Neural cell (in vitro differentiated cells): ENCODE measurements around the gene STK40. TPM values are rescaled to one million over a fixed set of nuclear protein-coding genes. Genes with fewer than 3 reads are reported as not detected.

Experiments used
- H2AFZ ChIP-seq: fragments of 200-600, 300-800 bp; sonication (generic), shearing (Covaris generic); 2 replicates; pipeline ENCODE4 v1.6.0; 2014; ENCODE audit warnings: low read depth, mild to moderate bottlenecking, antibody characterized with exemption, low read length, moderate library complexity
- H3F3A ChIP-seq: fragments of 200-600 bp; shearing (Covaris generic); 2 replicates; pipeline ENCODE4 v1.6.1; 2016; ENCODE audit warnings: mild to moderate bottlenecking, moderate library complexity, mixed read lengths, antibody characterized with exemption, low read length; ENCODE audit not compliant: insufficient read depth, poor library complexity, severe bottlenecking
- H3K27ac ChIP-seq: fragments of 200-600, 300-800 bp; sonication (generic), shearing (Covaris generic); 2 replicates; pipeline ENCODE4 v1.5.1; 2014; ENCODE audit warnings: mild to moderate bottlenecking, low read length, moderate library complexity
- H3K27me3 ChIP-seq: fragments of 300-800, 200-600 bp; sonication (generic), shearing (Covaris generic); 2 replicates; pipeline ENCODE4 v1.6.0; 2014; ENCODE audit warnings: mild to moderate bottlenecking, low read depth, low read length, moderate library complexity; ENCODE audit not compliant: insufficient read depth
- H3K36me3 ChIP-seq: fragments of 300-800, 200-600 bp; sonication (generic), shearing (Covaris generic); 2 replicates; pipeline ENCODE4 v1.5.1; 2014; ENCODE audit warnings: mild to moderate bottlenecking, antibody characterized with exemption, low read length, moderate library complexity; ENCODE audit not compliant: insufficient read depth
- H3K4me2 ChIP-seq: fragments of 300-800, 200-600 bp; sonication (generic), shearing (Covaris generic); 2 replicates; pipeline ENCODE4 v1.6.0; 2014; ENCODE audit warnings: mild to moderate bottlenecking, low read length
- H3K4me3 ChIP-seq: fragments of 300-800, 200-600 bp; sonication (generic), shearing (Covaris generic); 2 replicates; pipeline ENCODE4 v1.5.1; 2014; ENCODE audit warnings: mild to moderate bottlenecking, low read length, moderate library complexity
- H3K79me2 ChIP-seq: fragments of 200-600 bp; shearing (Covaris generic); replicated peaks from 2 replicates; pipeline ENCODE4 v1.6.0; 2014; ENCODE audit warnings: mild to moderate bottlenecking, low read length, moderate library complexity; ENCODE audit not compliant: insufficient read depth
- H3K9ac ChIP-seq: fragments of 300-800, 200-600 bp; sonication (generic), shearing (Covaris generic); 2 replicates; pipeline ENCODE4 v1.6.1; 2016; ENCODE audit warnings: mild to moderate bottlenecking, low read length, mixed read lengths
- H3K9me2 ChIP-seq: fragments of 200-600 bp; shearing (Covaris generic); 2 replicates; pipeline ENCODE4 v1.6.1; 2016; ENCODE audit warnings: mild to moderate bottlenecking, low read length, mixed read lengths; ENCODE audit not compliant: insufficient read depth
- H3K9me3 ChIP-seq: fragments of 200-600, 300-800 bp; sonication (generic), shearing (Covaris generic); 2 replicates; pipeline ENCODE4 v1.6.1; 2016; ENCODE audit warnings: mild to moderate bottlenecking, mixed run types, low read length, moderate library complexity, mixed read lengths
- H4K20me1 ChIP-seq: fragments of 200-600 bp; shearing (Covaris generic); 2 replicates; pipeline ENCODE4 v1.6.1; 2016; ENCODE audit warnings: mild to moderate bottlenecking, mixed run types; ENCODE audit not compliant: insufficient read depth
- CTCF ChIP-seq: fragments of 450-650 bp; IDR thresholded peaks from 2 replicates; pipeline ENCODE4 v1.5.1; 2014; ENCODE audit warnings: antibody characterized with exemption, mild to moderate bottlenecking, moderate library complexity; ENCODE audit not compliant: poor library complexity, severe bottlenecking
- EP300 ChIP-seq: fragments of 450-650 bp; conservative IDR thresholded peaks from 2 replicates; pipeline ENCODE4 v1.6.1; 2014; ENCODE audit warnings: antibody characterized with exemption, mild to moderate bottlenecking, moderate library complexity; ENCODE audit not compliant: poor library complexity, severe bottlenecking
- EZH2 ChIP-seq: fragments of 200-600, 300-800 bp; shearing (Covaris generic), sonication (generic); IDR thresholded peaks from 2 replicates; pipeline ENCODE4 v1.6.1; 2014; ENCODE audit warnings: antibody characterized with exemption, low read length, borderline replicate concordance, mild to moderate bottlenecking; ENCODE audit not compliant: insufficient read depth, poor library complexity, severe bottlenecking
- MXI1 ChIP-seq: fragments of 450-650 bp; conservative IDR thresholded peaks from 2 replicates; pipeline ENCODE4 v1.6.1; 2014; ENCODE audit warnings: antibody characterized with exemption, mild to moderate bottlenecking; ENCODE audit not compliant: poor library complexity, severe bottlenecking
- POLR2AphosphoS5 ChIP-seq: IDR thresholded peaks from 2 replicates; pipeline ENCODE4 v1.6.1; 2012
- RAD21 ChIP-seq: fragments of 450-650 bp; conservative IDR thresholded peaks from 2 replicates; pipeline ENCODE4 v1.6.1; 2014; ENCODE audit warnings: antibody characterized with exemption, mild to moderate bottlenecking, moderate library complexity
- REST ChIP-seq: IDR thresholded peaks from 2 replicates; pipeline ENCODE4 v1.6.1; 2012; ENCODE audit warnings: borderline replicate concordance
- SMC3 ChIP-seq: fragments of 450-650 bp; conservative IDR thresholded peaks from 2 replicates; pipeline ENCODE4 v1.6.1; 2014; ENCODE audit warnings: antibody characterized with exemption, mild to moderate bottlenecking, moderate library complexity; ENCODE audit not compliant: poor library complexity
- TAF1 ChIP-seq: IDR thresholded peaks from 2 replicates; pipeline ENCODE4 v1.6.1; 2012; ENCODE audit warnings: low read depth
- polyA plus RNA-seq: library from polyadenylated mRNA; depleted of rRNA; stranded (reverse); fragments of >200 nt; gene quantifications from 2 replicates; pipeline ENCODE4 v1.2.3, GENCODE V29; 2014

Gene STK40
- polyA plus RNA-seq, 1 donor from 2014 or later, result 8.4 TPM

- no peak overlapping the region for H3K4me3 ChIP-seq
- TF ChIP-seq EP300, result no peak
- no peak for TF ChIP-seq REST
- TF ChIP-seq POLR2AphosphoS5, result no peak
- TF ChIP-seq CTCF, result no peak
- TF ChIP-seq EZH2, result no peak
- TF ChIP-seq TAF1, result no peak
- TF ChIP-seq MXI1, result no peak
- TF ChIP-seq SMC3, result no peak
- no peak for TF ChIP-seq RAD21
- no peak overlapping the region for H2AFZ ChIP-seq
- no peaks in the 10 kb centered on the region for H3K36me3 ChIP-seq
- H3K9me3 ChIP-seq, result no peaks in the 10 kb centered on the region
- no peak overlapping the region for H3K27ac ChIP-seq
- no peaks in the 10 kb centered on the region for H3K27me3 ChIP-seq
- H3K4me2 ChIP-seq, result no peak overlapping the region
- no peaks in the 10 kb centered on the region for H3F3A ChIP-seq
- no peaks in the 10 kb centered on the region for H3K9me2 ChIP-seq
- no peaks in the 10 kb centered on the region for H4K20me1 ChIP-seq
- peaks cover 3% of the 10 kb centered on the region for H3K79me2 ChIP-seq
- H3K9ac ChIP-seq, result no peak overlapping the region
These were observed 18.7 kb downstream of the STK40 start for GRCh38 chr1:36367066-36367465.

GRCh38 chr1:36366091-36366661 lies 19.5 kb downstream of the STK40 start:
- Histone ChIP-seq H3K36me3 (no peaks in the 10 kb centered on the region), H3K9me2 (no peaks in the 10 kb centered on the region), H3K9ac (no peak overlapping the region), H3K27me3 (no peaks in the 10 kb centered on the region), H4K20me1 (no peaks in the 10 kb centered on the region), H3K27ac (no peak overlapping the region), H3K9me3 (no peaks in the 10 kb centered on the region), H2AFZ (no peak overlapping the region), H3F3A (no peaks in the 10 kb centered on the region), H3K4me2 (no peak overlapping the region), H3K79me2 (peaks cover 3% of the 10 kb centered on the region), H3K4me3 (no peak overlapping the region)
- TF ChIP-seq MXI1 (no peak), POLR2AphosphoS5 (no peak), RAD21 (no peak), EP300 (no peak), SMC3 (no peak), EZH2 (no peak), TAF1 (no peak), REST (no peak), CTCF (no peak)
